ENCODE data around the gene EPHA7.

DNA sequence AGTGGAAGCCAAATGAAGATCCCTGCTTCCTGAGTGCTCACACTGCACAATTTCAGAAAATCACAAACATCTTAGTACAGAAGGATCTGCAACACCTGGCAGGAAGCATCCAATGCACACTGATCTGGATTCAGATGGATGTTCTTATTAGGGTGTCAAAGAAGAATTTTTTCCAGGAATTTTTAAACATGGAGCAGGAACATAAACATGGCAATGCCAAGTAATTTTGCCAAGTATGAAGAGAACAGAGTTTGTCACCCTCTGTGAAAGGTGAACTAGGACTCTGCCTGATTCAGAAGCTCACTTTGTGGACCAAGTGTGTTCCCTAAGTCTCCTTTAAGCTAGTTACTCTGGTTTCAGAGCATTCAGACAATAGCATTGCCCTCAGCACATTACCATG, 208.5 kb downstream of the EPHA7 start:
- TF ChIP-seq POLR2A (IDR thresholded peaks at IDR 0.05; ENCODE audit: low read depth, low read length): no peak
- TF ChIP-seq TAF1 (IDR thresholded peaks at IDR 0.05; ENCODE audit: borderline replicate concordance, low read depth, low read length): no peak
